Neural progenitor cell (in vitro differentiated cells): ENCODE data around the gene GGA1. TPM values are rescaled to one million over a fixed set of nuclear protein-coding genes. Genes with fewer than 3 reads are reported as not detected.

Experiments used
- DNase-seq: peaks from one replicate; pipeline ENCODE4 v3.0.0-alpha.2; 2016; ENCODE audit warnings: low spot score
- H2AFZ ChIP-seq: fragments of 200-600 bp; sonication (generic); replicated peaks from 2 replicates; pipeline ENCODE4 v1.6.1; 2016; ENCODE audit warnings: antibody characterized with exemption
- H3F3A ChIP-seq: fragments of 200-600 bp; sonication (generic); 2 replicates; pipeline ENCODE4 v1.6.1; 2016; ENCODE audit warnings: antibody characterized with exemption, low read depth
- H3K27ac ChIP-seq: fragments of 200-600 bp; sonication (generic); 2 replicates; pipeline ENCODE4 v1.5.1; 2016; ENCODE audit warnings: mild to moderate bottlenecking
- H3K27me3 ChIP-seq: fragments of 200-600 bp; sonication (generic); 2 replicates; pipeline ENCODE4 v1.6.1; 2016; ENCODE audit warnings: mild to moderate bottlenecking, moderate library complexity
- H3K36me3 ChIP-seq: fragments of 200-600 bp; sonication (generic); 2 replicates; pipeline ENCODE4 v1.5.1; 2016
- H3K4me1 ChIP-seq: fragments of 200-600 bp; sonication (generic); 2 replicates; pipeline ENCODE4 v1.6.1; 2016; ENCODE audit warnings: mixed run types
- H3K4me2 ChIP-seq: fragments of 200-600 bp; sonication (generic); 2 replicates; pipeline ENCODE4 v1.6.1; 2016
- H3K4me3 ChIP-seq: fragments of 200-600 bp; sonication (generic); 2 replicates; pipeline ENCODE4 v1.5.1; 2016
- H3K79me2 ChIP-seq: fragments of 200-600 bp; sonication (generic); 2 replicates; pipeline ENCODE4 v1.6.1; 2016; ENCODE audit warnings: low read depth
- H3K9ac ChIP-seq: fragments of 200-600 bp; sonication (generic); 2 replicates; pipeline ENCODE4 v1.6.1; 2016
- H3K9me3 ChIP-seq: fragments of 200-600 bp; sonication (generic); 2 replicates; pipeline ENCODE4 v1.5.1; 2016; ENCODE audit warnings: low read depth
- H4K20me1 ChIP-seq: fragments of 200-600 bp; sonication (generic); 2 replicates; pipeline ENCODE4 v1.6.1; 2016; ENCODE audit warnings: low read depth
- H3K27ac Mint-ChIP-seq: 3 replicates; pipeline ENCODE4 v1.8.0; 2021; ENCODE audit warnings: mixed read lengths
- H3K27me3 Mint-ChIP-seq: 2 replicates; pipeline ENCODE4 v1.8.0; 2022; ENCODE audit warnings: low read depth, mild to moderate bottlenecking, inconsistent platforms, moderate library complexity, mixed read lengths; ENCODE audit not compliant: insufficient read depth
- H3K36me3 Mint-ChIP-seq: 3 replicates; pipeline ENCODE4 v1.8.0; 2021; ENCODE audit warnings: mixed read lengths
- H3K4me1 Mint-ChIP-seq: 3 replicates; pipeline ENCODE4 v1.8.0; 2021; ENCODE audit warnings: mixed read lengths
- H3K4me3 Mint-ChIP-seq: 3 replicates; pipeline ENCODE4 v1.8.0; 2021; ENCODE audit warnings: mild to moderate bottlenecking, moderate library complexity, mixed read lengths
- H3K9me3 Mint-ChIP-seq: 3 replicates; pipeline ENCODE4 v1.8.0; 2020; ENCODE audit warnings: mixed read lengths
- EZH2 ChIP-seq: fragments of 200-600 bp; sonication (generic); IDR thresholded peaks from 2 replicates; pipeline ENCODE4 v1.6.1; 2017; ENCODE audit warnings: antibody characterized with exemption, mild to moderate bottlenecking, moderate library complexity
- EZH2phosphoT487 ChIP-seq: fragments of 200-600 bp; sonication (generic); IDR thresholded peaks from 2 replicates; pipeline ENCODE4 v1.6.1; 2017; ENCODE audit warnings: antibody characterized with exemption
- total RNA-seq: library from RNA; depleted of rRNA; stranded (reverse); fragments of >200 nt; gene quantifications from 2 replicates; pipeline ENCODE4 v1.2.3, GENCODE V29; 2015; ENCODE audit warnings: low replicate concordance
- TF ChIP-seq, protein P1 (sequence below): fragments of 200-600 bp; sonication (generic); IDR thresholded peaks from 2 replicates; pipeline ENCODE4 v1.5.1; 2017; ENCODE audit warnings: antibody characterized with exemption, mild to moderate bottlenecking

Gene GGA1
- total RNA-seq, 1 donor from 2014 or later: 62.3 TPM

DNA sequence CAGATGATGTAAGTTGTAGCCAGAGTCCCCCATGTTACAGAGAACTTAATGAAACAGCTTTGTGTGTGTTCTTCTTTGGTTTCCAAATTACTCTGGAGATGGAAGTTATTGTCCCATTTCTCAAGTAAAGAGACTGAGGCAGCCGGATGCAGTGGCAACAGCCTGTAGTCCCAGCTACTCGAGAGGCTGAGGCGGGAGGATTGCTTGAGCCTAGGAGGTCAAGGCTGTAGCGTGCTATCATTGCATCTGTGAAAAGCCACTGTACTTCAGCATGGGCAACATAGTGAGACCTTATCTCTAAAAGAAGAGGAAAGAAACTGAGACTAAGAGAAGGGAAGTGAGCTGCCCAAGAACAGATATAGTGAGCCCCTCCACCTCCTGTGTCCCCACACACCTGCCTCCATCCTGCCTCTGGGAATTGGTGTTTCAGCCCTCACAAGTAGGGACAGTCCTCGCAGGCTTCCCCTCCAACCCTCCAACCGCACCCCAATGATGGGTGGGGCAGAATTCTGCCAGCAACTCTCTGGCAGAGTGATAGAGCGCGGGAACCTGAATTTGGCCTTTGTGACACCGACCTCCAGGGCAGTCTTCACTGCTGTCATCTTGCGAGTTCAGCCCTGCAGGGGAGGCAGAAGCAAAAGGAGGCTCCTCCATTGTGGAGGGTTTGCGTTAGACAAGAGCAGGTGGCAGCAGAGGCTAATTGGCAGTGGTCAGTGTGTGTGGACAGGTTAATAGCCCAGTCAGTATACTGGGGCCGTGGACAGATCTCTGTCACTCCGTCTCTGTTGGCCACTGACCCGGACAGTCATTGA lies 51.5 kb downstream of the GGA1 start:
- H2AFZ ChIP-seq: no peak overlapping the region
- peaks cover 57% of the 10 kb centered on the region for H4K20me1 ChIP-seq
- H3K9me3 ChIP-seq: no peaks in the 10 kb centered on the region
- peak overlapping the region; percentile 100 for H3K4me2 ChIP-seq
- Mint-ChIP-seq H3K4me3 (peak overlapping the region; percentile 90), H3K27ac (peak overlapping the region; percentile 14), H3K9me3 (no peaks in the 10 kb centered on the region), H3K36me3 (peaks cover 3% of the 10 kb centered on the region), H3K27me3 (peaks cover 6% of the 10 kb centered on the region), H3K4me1 (peaks cover 45% of the 10 kb centered on the region)
- H3F3A ChIP-seq: no peaks in the 10 kb centered on the region
- TF ChIP-seq EZH2 (no peak), EZH2phosphoT487 (no peak)
- TF ChIP-seq, protein P1, sequence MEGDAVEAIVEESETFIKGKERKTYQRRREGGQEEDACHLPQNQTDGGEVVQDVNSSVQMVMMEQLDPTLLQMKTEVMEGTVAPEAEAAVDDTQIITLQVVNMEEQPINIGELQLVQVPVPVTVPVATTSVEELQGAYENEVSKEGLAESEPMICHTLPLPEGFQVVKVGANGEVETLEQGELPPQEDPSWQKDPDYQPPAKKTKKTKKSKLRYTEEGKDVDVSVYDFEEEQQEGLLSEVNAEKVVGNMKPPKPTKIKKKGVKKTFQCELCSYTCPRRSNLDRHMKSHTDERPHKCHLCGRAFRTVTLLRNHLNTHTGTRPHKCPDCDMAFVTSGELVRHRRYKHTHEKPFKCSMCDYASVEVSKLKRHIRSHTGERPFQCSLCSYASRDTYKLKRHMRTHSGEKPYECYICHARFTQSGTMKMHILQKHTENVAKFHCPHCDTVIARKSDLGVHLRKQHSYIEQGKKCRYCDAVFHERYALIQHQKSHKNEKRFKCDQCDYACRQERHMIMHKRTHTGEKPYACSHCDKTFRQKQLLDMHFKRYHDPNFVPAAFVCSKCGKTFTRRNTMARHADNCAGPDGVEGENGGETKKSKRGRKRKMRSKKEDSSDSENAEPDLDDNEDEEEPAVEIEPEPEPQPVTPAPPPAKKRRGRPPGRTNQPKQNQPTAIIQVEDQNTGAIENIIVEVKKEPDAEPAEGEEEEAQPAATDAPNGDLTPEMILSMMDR: no peak
- H3K4me1 ChIP-seq: peaks cover 18% of the 10 kb centered on the region
- H3K36me3 ChIP-seq: no peaks in the 10 kb centered on the region
- no peak overlapping the region for H3K27ac ChIP-seq
- peaks cover 61% of the 10 kb centered on the region for H3K79me2 ChIP-seq
- H3K27me3 ChIP-seq: no peaks in the 10 kb centered on the region
- H3K4me3 ChIP-seq: peak overlapping the region; percentile 90
- no peak overlapping the region for H3K9ac ChIP-seq
- no peak for DNase-seq

DNA sequence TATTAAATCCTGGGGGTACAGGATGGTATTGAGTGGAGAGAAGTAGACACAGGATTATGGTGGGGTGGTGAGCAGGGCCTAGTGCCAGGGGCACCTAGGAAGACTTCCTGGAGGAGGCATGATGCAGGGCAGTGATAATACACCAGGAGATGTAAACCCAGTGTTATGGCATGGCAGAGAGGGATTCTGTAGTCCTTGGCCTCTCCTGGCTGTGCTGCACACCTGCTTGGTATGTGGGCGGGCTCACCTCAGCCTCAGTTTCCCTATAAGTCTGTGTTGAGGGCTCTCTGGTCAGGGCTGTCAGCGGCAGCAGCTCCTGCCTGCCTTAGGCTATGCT lies 52.0 kb downstream of the GGA1 start:
- Mint-ChIP-seq H3K4me1 (peaks cover 45% of the 10 kb centered on the region), H3K27ac (no peak overlapping the region), H3K27me3 (peaks cover 6% of the 10 kb centered on the region), H3K9me3 (no peaks in the 10 kb centered on the region), H3K4me3 (peak overlapping the region; percentile 90), H3K36me3 (peaks cover 3% of the 10 kb centered on the region)
- TF ChIP-seq, protein P1: no peak
- TF ChIP-seq EZH2phosphoT487 (no peak), EZH2 (no peak)
- H3K9me3 ChIP-seq: no peaks in the 10 kb centered on the region
- H3K36me3 ChIP-seq: no peaks in the 10 kb centered on the region
- DNase-seq: no peak
- H3K4me3 ChIP-seq: peak overlapping the region; percentile 7
- H3K4me2 ChIP-seq: peak overlapping the region; percentile 100
- no peak overlapping the region for H3K27ac ChIP-seq
- no peak overlapping the region for H2AFZ ChIP-seq
- no peaks in the 10 kb centered on the region for H3K27me3 ChIP-seq
- peaks cover 67% of the 10 kb centered on the region for H3K79me2 ChIP-seq
- no peak overlapping the region for H3K9ac ChIP-seq
- peaks cover 61% of the 10 kb centered on the region for H4K20me1 ChIP-seq
- no peaks in the 10 kb centered on the region for H3F3A ChIP-seq
- H3K4me1 ChIP-seq: peaks cover 18% of the 10 kb centered on the region

DNA sequence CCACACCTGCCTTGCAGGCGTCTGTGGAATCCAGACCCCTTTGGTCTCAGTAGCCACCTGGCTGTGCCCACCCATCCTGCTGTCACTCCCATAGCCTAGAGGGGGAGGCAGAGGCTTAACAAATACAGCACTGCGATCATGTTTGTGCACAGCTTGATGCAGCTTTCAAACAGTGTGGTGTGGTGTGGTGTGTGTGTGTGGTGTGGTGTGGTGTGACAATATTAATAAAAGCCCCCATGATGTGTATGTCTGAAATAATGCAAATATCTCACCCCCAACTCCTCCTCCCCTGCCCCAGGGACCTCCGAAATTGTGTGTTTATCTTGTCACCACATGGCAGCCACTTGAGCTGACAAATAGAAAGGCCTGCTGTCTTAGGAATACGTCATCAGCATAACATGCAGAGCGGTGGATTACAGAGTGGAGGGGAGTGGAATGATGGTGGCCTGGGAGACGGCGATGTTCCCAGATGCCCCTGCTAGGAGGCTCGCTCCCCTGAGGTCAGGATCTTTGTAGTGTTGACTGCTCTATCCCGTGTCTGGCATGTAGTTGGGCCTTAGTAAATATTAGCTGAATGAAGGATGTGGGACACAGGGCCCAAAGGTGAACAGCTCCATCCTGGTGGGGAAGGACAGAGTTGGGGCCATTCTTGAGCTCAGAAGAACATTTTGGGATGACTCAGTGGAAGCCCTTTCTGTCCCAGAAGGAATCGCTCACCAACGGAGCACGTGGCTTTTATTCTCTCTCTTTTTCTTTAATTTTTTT lies 52.7 kb downstream of the GGA1 start:
- Histone ChIP-seq H3K27me3 (no peaks in the 10 kb centered on the region), H3K27ac (no peak overlapping the region), H3K4me2 (peak overlapping the region; percentile 100), H3F3A (peaks cover 2% of the 10 kb centered on the region), H3K4me1 (peaks cover 18% of the 10 kb centered on the region), H3K9me3 (no peaks in the 10 kb centered on the region), H3K79me2 (peaks cover 73% of the 10 kb centered on the region), H3K4me3 (no peak overlapping the region), H3K9ac (no peak overlapping the region), H4K20me1 (peaks cover 68% of the 10 kb centered on the region), H2AFZ (no peak overlapping the region), H3K36me3 (no peaks in the 10 kb centered on the region)
- Mint-ChIP-seq H3K36me3 (peaks cover 7% of the 10 kb centered on the region), H3K27ac (peak overlapping the region; percentile 43), H3K9me3 (no peaks in the 10 kb centered on the region), H3K4me1 (peaks cover 39% of the 10 kb centered on the region), H3K27me3 (peaks cover 6% of the 10 kb centered on the region), H3K4me3 (peak overlapping the region; percentile 90)
- DNase-seq: peak; percentile 47
- TF ChIP-seq, protein P1: peak; percentile 32
- no peak for TF ChIP-seq EZH2phosphoT487
